H1 (cell line): ENCODE measurements around the gene SSH2. TPM values are rescaled to one million over a fixed set of nuclear protein-coding genes. Genes with fewer than 3 reads are reported as not detected.

Experiments used
- CTCF ChIA-PET: fragments of 300-600 bp; sonication (Branson Sonifier 250); formaldehyde crosslinking; loops from one replicate; lab custom pipeline; 2021; ENCODE audit not compliant: partially characterized antibody; lab: Charles Lee
- POLR2A ChIA-PET: fragments of 300-600 bp; sonication (Branson Sonifier 250); formaldehyde crosslinking; loops from one replicate; lab custom pipeline; 2021; ENCODE audit warnings: inconsistent platforms; ENCODE audit not compliant: partially characterized antibody; lab: Charles Lee
- DNase-seq, 2 experiments: peaks; one replicate each; pipeline versions ENCODE4 v3.0.0 to v3.0.0-alpha.2; 2010 to 2022; ENCODE audit warnings: low spot score in 2 of 2, low read depth in 1 of 2, mixed read lengths in 1 of 2
- FAIRE-seq: peaks from 2 replicates; lab custom pipeline; 2011; peaks lifted over from hg19 to GRCh38; lab: Jason Lieb, UNC
- H2AFZ ChIP-seq: 2 replicates; pipeline ENCODE4 v1.8.1; 2012; ENCODE audit warnings: low read length, inconsistent platforms
- H2AK5ac ChIP-seq: 2 replicates; pipeline ENCODE4 v1.6.1; 2013; ENCODE audit warnings: low read depth, low read length
- H2BK120ac ChIP-seq: replicated peaks from 2 replicates; pipeline ENCODE3; 2013; ENCODE audit warnings: low read depth, low read length, inconsistent platforms
- H2BK12ac ChIP-seq: 2 replicates; pipeline ENCODE4 v1.6.1; 2013; ENCODE audit warnings: low read depth, low read length
- H2BK15ac ChIP-seq: 2 replicates; pipeline ENCODE4 v1.6.1; 2013; ENCODE audit warnings: low read length
- H2BK20ac ChIP-seq: 2 replicates; pipeline ENCODE4 v1.6.1; 2013; ENCODE audit warnings: low read length
- H2BK5ac ChIP-seq: 2 replicates; pipeline ENCODE4 v1.6.1; 2013; ENCODE audit warnings: low read depth, low read length
- H3K14ac ChIP-seq: 2 replicates; pipeline ENCODE4 v1.6.1; 2013; ENCODE audit warnings: inconsistent platforms; ENCODE audit not compliant: insufficient read length
- H3K18ac ChIP-seq: 2 replicates; pipeline ENCODE4 v1.6.1; 2013; ENCODE audit warnings: low read length; ENCODE audit errors: extremely low read depth
- H3K23ac ChIP-seq: 2 replicates; pipeline ENCODE4 v1.6.1; 2013; ENCODE audit warnings: inconsistent platforms; ENCODE audit not compliant: insufficient read length
- H3K23me2 ChIP-seq: 2 replicates; pipeline ENCODE4 v1.6.1; 2013; ENCODE audit warnings: low read depth, low read length
- H3K27ac ChIP-seq: 2 replicates; pipeline ENCODE4 v1.6.1; 2011; ENCODE audit warnings: low read depth, low read length, inconsistent platforms
- H3K27me3 ChIP-seq, 4 experiments: replicated peaks in 1 of 4; 1 replicate in 1 of 4; 2 replicates in 3 of 4; pipeline versions ENCODE4 v1.6.1 to v1.8.1; 2011 to 2013; ENCODE audit warnings: low read length in 3 of 4, mild to moderate bottlenecking in 3 of 4, inconsistent platforms in 2 of 4, mixed read lengths in 2 of 4, moderate library complexity in 1 of 4; ENCODE audit not compliant: control insufficient read depth in 3 of 4, insufficient read depth in 3 of 4; ENCODE audit errors: extremely low read depth in 1 of 4
- H3K36me3 ChIP-seq, 4 experiments: 2 replicates each; pipeline versions ENCODE4 v1.6.1 to v1.8.1; 2011 to 2013; ENCODE audit warnings: mild to moderate bottlenecking in 4 of 4, low read length in 3 of 4, moderate library complexity in 2 of 4, control low read depth in 1 of 4, inconsistent platforms in 1 of 4; ENCODE audit not compliant: insufficient read depth in 4 of 4, control insufficient read depth in 2 of 4
- H3K4ac ChIP-seq: replicated peaks from 2 replicates; pipeline ENCODE3; 2013; ENCODE audit warnings: low read length, low read depth, mixed read lengths, inconsistent platforms; ENCODE audit not compliant: insufficient read length
- H3K4me1 ChIP-seq, 4 experiments: replicated peaks in 1 of 4; 1 replicate in 1 of 4; 2 replicates in 3 of 4; pipeline versions ENCODE4 v1.6.1 to v1.8.1; 2011 to 2013; ENCODE audit warnings: low read length in 3 of 4, inconsistent platforms in 2 of 4, mixed read lengths in 1 of 4; ENCODE audit not compliant: insufficient read depth in 4 of 4, control insufficient read depth in 3 of 4
- H3K4me2 ChIP-seq, 2 experiments: 2 replicates each; pipeline versions ENCODE4 v1.6.1 to v1.8.1; 2011 to 2013; ENCODE audit warnings: low read depth in 2 of 2, low read length in 2 of 2, control low read depth in 1 of 2, inconsistent platforms in 1 of 2, mild to moderate bottlenecking in 1 of 2; ENCODE audit not compliant: insufficient read depth in 1 of 2
- H3K4me3 ChIP-seq, 4 experiments: fragments of 200-600, 300-600 bp in 1 of 4; sonication (generic), shearing (Covaris generic), sonication (Bioruptor Twin) in 1 of 4; 2 replicates each; pipeline versions ENCODE4 v1.5.1 to v1.8.1; 2011 to 2016; ENCODE audit warnings: low read length in 4 of 4, low read depth in 3 of 4, control low read depth in 2 of 4, inconsistent platforms in 2 of 4, mild to moderate bottlenecking in 2 of 4, mixed read lengths in 1 of 4, moderate library complexity in 1 of 4; ENCODE audit not compliant: insufficient read depth in 2 of 4; ENCODE audit errors: extremely low read depth in 1 of 4
- H3K56ac ChIP-seq: replicated peaks from 2 replicates; pipeline ENCODE3; 2013; ENCODE audit warnings: low read depth, mild to moderate bottlenecking, mixed read lengths, low read length, inconsistent platforms; ENCODE audit not compliant: insufficient read length
- H3K79me1 ChIP-seq: 2 replicates; pipeline ENCODE4 v1.6.1; 2013; ENCODE audit warnings: low read depth, low read length, control low read depth
- H3K79me2 ChIP-seq, 2 experiments: 2 replicates each; pipeline versions ENCODE4 v1.6.1 to v1.8.1; 2012 to 2013; ENCODE audit warnings: low read length in 2 of 2, mild to moderate bottlenecking in 2 of 2, inconsistent platforms in 1 of 2; ENCODE audit not compliant: insufficient read depth in 2 of 2, control insufficient read depth in 1 of 2
- H3K9ac ChIP-seq, 4 experiments: replicated peaks in 1 of 4; 1 replicate in 1 of 4; 2 replicates in 3 of 4; pipeline versions ENCODE4 v1.6.1 to v1.8.1; 2011 to 2013; ENCODE audit warnings: low read depth in 3 of 4, low read length in 3 of 4, control low read depth in 2 of 4, mild to moderate bottlenecking in 2 of 4, moderate library complexity in 2 of 4, inconsistent platforms in 1 of 4; ENCODE audit errors: extremely low read depth in 1 of 4
- H3K9me3 ChIP-seq, 2 experiments: 2 replicates each; pipeline versions ENCODE4 v1.6.1 to v1.8.1; 2012 to 2013; ENCODE audit warnings: mild to moderate bottlenecking in 2 of 2, moderate library complexity in 2 of 2, control low read depth in 1 of 2, inconsistent platforms in 1 of 2, low read depth in 1 of 2, low read length in 1 of 2, mixed read lengths in 1 of 2; ENCODE audit not compliant: insufficient read depth in 2 of 2
- H4K20me1 ChIP-seq, 2 experiments: replicated peaks in 1 of 2; 2 replicates each; pipeline versions ENCODE3 to v1.8.1; 2011 to 2013; ENCODE audit warnings: inconsistent platforms in 2 of 2, low read length in 2 of 2, mild to moderate bottlenecking in 1 of 2; ENCODE audit not compliant: insufficient read depth in 2 of 2, control insufficient read depth in 1 of 2
- H4K5ac ChIP-seq: 2 replicates; pipeline ENCODE4 v1.6.1; 2013; ENCODE audit warnings: low read length, low read depth, mixed read lengths, inconsistent platforms; ENCODE audit not compliant: insufficient read length
- H4K8ac ChIP-seq: 2 replicates; pipeline ENCODE4 v1.8.0; 2013; ENCODE audit warnings: mild to moderate bottlenecking, moderate library complexity, low read length, inconsistent platforms; ENCODE audit not compliant: insufficient read depth; ENCODE audit errors: extremely low read depth
- H4K91ac ChIP-seq: replicated peaks from 2 replicates; pipeline ENCODE3; 2013; ENCODE audit warnings: low read length, mixed read lengths, inconsistent platforms; ENCODE audit not compliant: insufficient read length
- CEBPB ChIP-seq: IDR thresholded peaks from 2 replicates; pipeline ENCODE4 v1.6.1; 2012; ENCODE audit warnings: low read depth, low read length
- HDAC2 ChIP-seq, 2 experiments: fragments of 300-600 bp in 1 of 2; sonication (generic) in 1 of 2; IDR thresholded peaks; 2 replicates each; pipeline ENCODE4 v1.6.1; 2011 to 2012; ENCODE audit warnings: low read depth in 2 of 2, low read length in 2 of 2, mild to moderate bottlenecking in 2 of 2, moderate library complexity in 2 of 2, borderline replicate concordance in 1 of 2, inconsistent platforms in 1 of 2
- JUN ChIP-seq: IDR thresholded peaks from 2 replicates; pipeline ENCODE4 v1.6.1; 2011; ENCODE audit warnings: low read depth, mild to moderate bottlenecking, improper control_type of control experiment, low read length
- MAX ChIP-seq: IDR thresholded peaks from 2 replicates; pipeline ENCODE4 v1.6.1; 2012; ENCODE audit warnings: inconsistent platforms
- POU5F1 ChIP-seq: IDR thresholded peaks from 2 replicates; pipeline ENCODE4 v1.6.1; 2011; ENCODE audit warnings: low read depth, mild to moderate bottlenecking, low read length, moderate library complexity
- TEAD4 ChIP-seq: IDR thresholded peaks from 2 replicates; pipeline ENCODE4 v1.6.1; 2012; ENCODE audit warnings: low read depth, low read length, inconsistent platforms, mixed read lengths
- YY1 ChIP-seq: IDR thresholded peaks from 2 replicates; pipeline ENCODE4 v1.6.1; 2011; ENCODE audit warnings: low read depth, mild to moderate bottlenecking, low read length
- WGBS, 2 experiments: shearing (Covaris generic) in 1 of 2; methylation state at CpG; one replicate each; pipeline versions ENCODE4 v1.1.6 to v1.1.7; 2013 to 2015; ENCODE audit warnings: low lambda C conversion rate in 2 of 2, mixed read lengths in 2 of 2, inconsistent platforms in 1 of 2, low coverage in 1 of 2, missing lambda C conversion rate in 1 of 2; ENCODE audit not compliant: insufficient replicate concordance in 2 of 2, insufficient coverage in 1 of 2, insufficient read length in 1 of 2; ENCODE audit errors: extremely low coverage in 1 of 2, missing lambda C conversion rate in 1 of 2; 5-methylcytosine and 5-hydroxymethylcytosine counted together
- polyA plus RNA-seq, 7 experiments: library from polyadenylated mRNA; depleted of rRNA in 3 of 7; stranded (reverse) in 5 of 7; unstranded in 2 of 7; fragments of >200 nt in 5 of 7; fragments of 200-250 nt in 2 of 7; gene quantifications; 1 replicate in 5 of 7; 2 replicates in 1 of 7; 4 replicates in 1 of 7; pipeline versions ENCODE4 v1.2.1 to v1.2.3, GENCODE V29; 2011 to 2013; ENCODE audit warnings: missing spikeins in 2 of 7, mixed read lengths in 2 of 7
- total RNA-seq: library from RNA; stranded (reverse); fragmentation: NEBNext Ultra II Directional; extraction: Animal tissue kit (Norgen Biotek cat#: 25700); gene quantifications from 2 replicates; pipeline ENCODE4 v1.2.1, GENCODE V29; 2021

The SSH2 gene
- total and polyA plus RNA-seq, 2 of the 8 experiments (the other 6 are each of a cell fraction or from before 2014, with no cell fraction given) = 5.2 to 15.9 TPM

GRCh38 chr17:29866746-29867404 is 63.2 kb downstream of the SSH2 start:
- no peaks in the 10 kb centered on the region for H3K79me1 ChIP-seq
- no peaks in the 10 kb centered on the region for H3K27me3 ChIP-seq
- H3K4me3 ChIP-seq = no peak overlapping the region
- no peak overlapping the region; a peak in 1 of 7 replicates for H3K9ac ChIP-seq
- no peaks in the 10 kb centered on the region for H3K23me2 ChIP-seq
- H2AK5ac ChIP-seq = no peak overlapping the region
- ChIA-PET POLR2A (no interaction called here), CTCF (interaction anchor here (0.6 to 4.2 kb wide), 15 partner anchors 13 to 249 kb away, joined by 3 to 41 read pairs (median 5); partner anchors contain the start of gene SSH2)
- no peak overlapping the region for H3K18ac ChIP-seq
- peaks cover 0 to 6% (median 3%) of the 10 kb centered on the region in 4 experiments; a peak in 6 of 7 replicates for H3K4me1 ChIP-seq
- 75% methylated on average over 5 of the region's 5 CpGs; no CpG with 5 or more reads in 1 of the 2 experiments for WGBS, 2 experiments
- no peak overlapping the region for H2AFZ ChIP-seq
- no peak overlapping the region for H4K91ac ChIP-seq
- TF ChIP-seq JUN (no peak), YY1 (no peak), CEBPB (no peak), TEAD4 (no peak), POU5F1 (no peak), HDAC2 (IDR thresholded peaks at IDR 0.05; ENCODE audit: borderline replicate concordance in 1 of 2, low read depth in 2 of 2, low read length in 2 of 2) (no peak), MAX (no peak)
- TF ChIP-seq, all 59 proteins: peak for 0
- no peak for DNase-seq
- H3K9me3 ChIP-seq = no peaks in the 10 kb centered on the region
- H3K79me2 ChIP-seq = peaks cover 2 to 3% of the 10 kb centered on the region in 2 experiments; a peak in 1 of 4 replicates
- H3K36me3 ChIP-seq = no peaks in the 10 kb centered on the region
- no peak overlapping the region for H4K5ac ChIP-seq
- no peak overlapping the region for H2BK15ac ChIP-seq
- no peak overlapping the region for H2BK20ac ChIP-seq
- H4K20me1 ChIP-seq = no peaks in the 10 kb centered on the region
- H3K4ac ChIP-seq = no peak overlapping the region
- peak; percentile 52 for FAIRE-seq
- no peak overlapping the region for H2BK120ac ChIP-seq
- H2BK5ac ChIP-seq = peak overlapping the region; percentile 38; the same call in 1 of the 2 replicates
- H3K56ac ChIP-seq = no peak overlapping the region
- H4K8ac ChIP-seq = no peak overlapping the region
- no peak overlapping the region for H3K23ac ChIP-seq
- H3K4me2 ChIP-seq = 0 out of 4 replicates have a peak overlapping the region, but pooled peaks of 1 of the 2 experiments have one; percentile 18
- no peak overlapping the region for H3K27ac ChIP-seq
- no peak overlapping the region for H3K14ac ChIP-seq
- 0 out of 2 replicates have a peak overlapping the region, but pooled peaks have one; percentile 53 for H2BK12ac ChIP-seq
